Measurements from ENCODE around the gene CUEDC1.

DNA sequence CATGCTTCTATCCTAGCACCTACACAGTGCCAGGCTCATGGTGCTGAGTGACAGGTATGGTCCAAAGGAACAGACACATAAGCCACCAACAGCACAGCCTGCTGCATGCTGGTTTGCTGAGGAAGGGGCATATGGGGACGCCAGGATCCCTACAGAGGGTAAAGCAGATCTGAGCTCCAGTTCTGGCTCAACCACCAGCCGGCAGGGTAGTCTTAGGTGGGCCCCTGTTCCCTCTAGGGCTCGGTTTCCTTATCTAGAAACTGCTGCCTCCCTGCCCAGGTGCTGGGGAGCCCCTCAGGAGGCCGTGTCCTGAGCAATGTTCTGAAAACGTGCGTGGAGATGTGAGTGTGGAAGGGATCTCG lies 81.2 kb downstream of the CUEDC1 start:
- TF ChIP-seq CTCF (conservative IDR thresholded peaks at IDR 0.05 in 1 of 2, IDR thresholded peaks at IDR 0.05 in 1 of 2; ENCODE audit: extremely low read depth in 1 of 2, insufficient read depth in 1 of 2, low read depth in 1 of 2, low read length in 2 of 2) (no peak), EZH2 (IDR thresholded peaks at IDR 0.05; ENCODE audit: borderline replicate concordance, low read length) (no peak)
